GM23338 (cell line): ENCODE measurements around the gene ODR4.
"Not testable (repeated sequence)": the region's sequence is repeated elsewhere in the genome, so short reads cannot be mapped to it uniquely, and the experiment has no call there.

Experiments
- CREB1 ChIP-seq: fragments of 250-450 bp; sonication (Bioruptor Pico); IDR thresholded peaks from 2 replicates; pipeline ENCODE4 v1.5.0; 2020; ENCODE audit warnings: low read depth, mild to moderate bottlenecking, moderate library complexity
- CTCF ChIP-seq, 2 experiments: fragments of 200-600 bp in 1 of 2; sonication (generic) in 1 of 2; conservative IDR thresholded peaks; 2 replicates each; pipeline versions ENCODE4 v1.5.1 to v1.6.1; 2016 to 2017; ENCODE audit warnings: antibody characterized with exemption in 2 of 2, low read depth in 2 of 2, mild to moderate bottlenecking in 2 of 2, moderate library complexity in 1 of 2
- ETS1 ChIP-seq: IDR thresholded peaks from 2 replicates; pipeline ENCODE4 v1.6.1; 2016; ENCODE audit warnings: antibody characterized with exemption
- EZH2 ChIP-seq: fragments of 200-600 bp; sonication (generic); IDR thresholded peaks from one replicate; pipeline ENCODE4 v1.8.0; 2017; ENCODE audit warnings: antibody characterized with exemption, mild to moderate bottlenecking, low read depth; ENCODE audit not compliant: unreplicated experiment
- EZH2phosphoT487 ChIP-seq: fragments of 200-600 bp; sonication (generic); IDR thresholded peaks from one replicate; pipeline ENCODE4 v1.8.1; 2018; ENCODE audit warnings: antibody characterized with exemption; ENCODE audit not compliant: unreplicated experiment
- JUNB ChIP-seq: IDR thresholded peaks from one replicate; pipeline ENCODE4 v1.6.1; 2016; ENCODE audit warnings: antibody characterized with exemption; ENCODE audit not compliant: unreplicated experiment
- POLR2AphosphoS5 ChIP-seq: IDR thresholded peaks from 2 replicates; pipeline ENCODE4 v1.6.1; 2016; ENCODE audit warnings: antibody characterized with exemption, low read depth
- REST ChIP-seq: IDR thresholded peaks from one replicate; pipeline ENCODE4 v1.6.1; 2018; ENCODE audit warnings: antibody characterized with exemption; ENCODE audit not compliant: unreplicated experiment
- STAT1 ChIP-seq: IDR thresholded peaks from one replicate; pipeline ENCODE4 v1.6.1; 2016; ENCODE audit warnings: antibody characterized with exemption; ENCODE audit not compliant: unreplicated experiment
- ZNF114 ChIP-seq: fragments of 250-450 bp; sonication (Bioruptor Pico); IDR thresholded peaks from 2 replicates; pipeline ENCODE4 v1.5.0; 2020; ENCODE audit warnings: mild to moderate bottlenecking, moderate library complexity
- ZNF331 ChIP-seq: fragments of 250-450 bp; sonication (Bioruptor Pico); IDR thresholded peaks from 2 replicates; pipeline ENCODE4 v1.5.0; 2020; ENCODE audit warnings: low read depth, mild to moderate bottlenecking, moderate library complexity
- ZNF462 ChIP-seq: fragments of 250-450 bp; sonication (Bioruptor Pico); IDR thresholded peaks from 2 replicates; pipeline ENCODE4 v1.5.0; 2020; ENCODE audit warnings: mild to moderate bottlenecking, moderate library complexity

- TF ChIP-seq CTCF (conservative IDR thresholded peaks at IDR 0.05; ENCODE audit: low read depth in 2 of 2); POLR2AphosphoS5; EZH2; EZH2phosphoT487; CREB1 (CRISPR knock-in tag); ZNF331 (CRISPR knock-in tag); ZNF114 (CRISPR knock-in tag); REST; STAT1; JUNB; ZNF462 (CRISPR knock-in tag); ETS1: not testable (repeated sequence)
Observed at GRCh38 chr1:186392711-186393110, 17.1 kb downstream of the ODR4 start.
